K562 (cell line): Measurements from ENCODE around the gene PDE5A. TPM values are rescaled to one million over a fixed set of nuclear protein-coding genes. Genes with fewer than 3 reads are reported as not detected.
A peak's percentile ranks its signal among the peaks of the same experiment; 100 is the strongest.

Source experiments
- ARID1B ChIP-seq: fragments of 450-650 bp; IDR thresholded peaks from 2 replicates; pipeline ENCODE4 v1.6.1; 2016; ENCODE audit warnings: antibody characterized with exemption, mild to moderate bottlenecking, inconsistent platforms
- BCOR ChIP-seq: fragments of 450-650 bp; IDR thresholded peaks from 2 replicates; pipeline ENCODE4 v1.6.1; 2016
- HDAC8 ChIP-seq: fragments of 450-650 bp; IDR thresholded peaks from 2 replicates; pipeline ENCODE4 v1.6.1; 2016; ENCODE audit warnings: mild to moderate bottlenecking, missing genetic modification characterization, moderate library complexity, missing compliant biosample characterization
- HDGF ChIP-seq: fragments of 450-650 bp; IDR thresholded peaks from 2 replicates; pipeline ENCODE4 v1.6.1; 2016
- MYBL2 ChIP-seq, 2 experiments: fragments of 450-650 bp in 1 of 2; sonication (generic) in 1 of 2; formaldehyde crosslinking in 1 of 2; IDR thresholded peaks; 2 replicates each; pipeline versions ENCODE4 v1.6.1 to v1.8.1; 2017 to 2022; ENCODE audit warnings: borderline replicate concordance in 1 of 2, inconsistent platforms in 1 of 2, low read depth in 1 of 2, mild to moderate bottlenecking in 1 of 2, missing genetic modification reagents in 1 of 2, moderate library complexity in 1 of 2
- NRF1 ChIP-seq, 2 experiments: fragments of 450-650 bp; IDR thresholded peaks in 1 of 2; conservative IDR thresholded peaks in 1 of 2; 2 replicates each; pipeline ENCODE4 v1.6.1; 2014; ENCODE audit warnings: mild to moderate bottlenecking in 2 of 2
- PRPF4 ChIP-seq: fragments of 200-400 bp; formaldehyde crosslinking; IDR thresholded peaks from one replicate; pipeline ENCODE4 v1.6.1; 2017; ENCODE audit warnings: low read length, low read depth, mild to moderate bottlenecking; ENCODE audit not compliant: insufficient read depth, poor library complexity, severe bottlenecking
- SMAD1 ChIP-seq: fragments of 150-350 bp; IDR thresholded peaks from 2 replicates; pipeline ENCODE4 v1.6.1; 2014; ENCODE audit warnings: low read length, low read depth; ENCODE audit not compliant: partially characterized antibody
- XRCC3 ChIP-seq: fragments of 450-650 bp; IDR thresholded peaks from 2 replicates; pipeline ENCODE4 v1.6.1; 2017; ENCODE audit warnings: mild to moderate bottlenecking, moderate library complexity
- YY1 ChIP-seq, 3 experiments: IDR thresholded peaks; 2 replicates each; pipeline ENCODE4 v1.6.1; 2011; ENCODE audit warnings: low read length in 2 of 3, mild to moderate bottlenecking in 2 of 3, moderate library complexity in 2 of 3, borderline replicate concordance in 1 of 3, control low read depth in 1 of 3, low read depth in 1 of 3; ENCODE audit not compliant: insufficient read depth in 3 of 3, insufficient replicate concordance in 2 of 3, control insufficient read depth in 1 of 3, insufficient read length in 1 of 3; ENCODE audit errors: extremely low read depth in 1 of 3
- ZNF224 ChIP-seq: sonication (generic); formaldehyde crosslinking; IDR thresholded peaks from 2 replicates; pipeline ENCODE4 v1.8.0; 2022; ENCODE audit warnings: mild to moderate bottlenecking, missing genetic modification reagents
- ZNF639 ChIP-seq, 2 experiments: fragments of 200-800 bp in 1 of 2; sonication (Bioruptor generic) in 1 of 2; sonication (generic) in 1 of 2; formaldehyde crosslinking in 1 of 2; IDR thresholded peaks in 1 of 2; conservative IDR thresholded peaks in 1 of 2; 2 replicates each; pipeline versions ENCODE4 v1.5.0 to v1.6.1; 2016 to 2020; ENCODE audit warnings: missing compliant biosample characterization in 1 of 2, missing genetic modification characterization in 1 of 2, missing genetic modification reagents in 1 of 2
- polyA plus RNA-seq, 8 experiments: library from polyadenylated mRNA; depleted of rRNA in 4 of 8; stranded (reverse) in 5 of 8; unstranded in 3 of 8; fragments of >200 nt; fragmentation: Nextera tagmentation in 2 of 8; fragmentation: Illumina TruSeq in 1 of 8; extraction: Ambion mirVana in 2 of 8; extraction: Trizol in 1 of 8; gene quantifications; 2 replicates each; pipeline versions ENCODE4 v1.2.1 to v1.2.3, GENCODE V29; 2011 to 2014; ENCODE audit warnings: inconsistent platforms in 1 of 8, missing spikeins in 1 of 8
- total RNA-seq, 7 experiments: library from RNA; depleted of rRNA in 6 of 7; stranded (reverse); fragments of >200 nt in 6 of 7; fragmentation: Illumina TruSeq in 2 of 7; extraction: Trizol in 2 of 7; gene quantifications; 2 replicates each; pipeline versions ENCODE4 v1.2.1 to v1.2.3, GENCODE V29; 2011 to 2021; ENCODE audit warnings: low replicate concordance in 1 of 7
- TF ChIP-seq, protein P1 (sequence below): IDR thresholded peaks from 2 replicates; pipeline ENCODE4 v1.6.1; 2011; ENCODE audit warnings: borderline replicate concordance, low read depth, mild to moderate bottlenecking, moderate library complexity, low read length; ENCODE audit not compliant: insufficient read depth, poor library complexity, severe bottlenecking
- TF ChIP-seq, protein P2 (sequence below): fragments of 150-350 bp; conservative IDR thresholded peaks from 2 replicates; pipeline ENCODE4 v1.6.1; 2014; ENCODE audit warnings: low read length
- TF ChIP-seq, protein P3 (sequence below): IDR thresholded peaks from 2 replicates; pipeline ENCODE4 v1.6.1; 2012; ENCODE audit warnings: low read depth, low read length, improper control_type of control experiment, borderline replicate concordance

Gene PDE5A
- total and polyA plus RNA-seq, 9 of the 15 experiments (the other 6 are each of a cell fraction or from before 2014, with no cell fraction given) = 0.07 to 1.9 (median 0.29) TPM

GRCh38 chr4:119627267-119628255 is 1.0 kb downstream of the PDE5A start (continued):
- TF ChIP-seq, protein P1, sequence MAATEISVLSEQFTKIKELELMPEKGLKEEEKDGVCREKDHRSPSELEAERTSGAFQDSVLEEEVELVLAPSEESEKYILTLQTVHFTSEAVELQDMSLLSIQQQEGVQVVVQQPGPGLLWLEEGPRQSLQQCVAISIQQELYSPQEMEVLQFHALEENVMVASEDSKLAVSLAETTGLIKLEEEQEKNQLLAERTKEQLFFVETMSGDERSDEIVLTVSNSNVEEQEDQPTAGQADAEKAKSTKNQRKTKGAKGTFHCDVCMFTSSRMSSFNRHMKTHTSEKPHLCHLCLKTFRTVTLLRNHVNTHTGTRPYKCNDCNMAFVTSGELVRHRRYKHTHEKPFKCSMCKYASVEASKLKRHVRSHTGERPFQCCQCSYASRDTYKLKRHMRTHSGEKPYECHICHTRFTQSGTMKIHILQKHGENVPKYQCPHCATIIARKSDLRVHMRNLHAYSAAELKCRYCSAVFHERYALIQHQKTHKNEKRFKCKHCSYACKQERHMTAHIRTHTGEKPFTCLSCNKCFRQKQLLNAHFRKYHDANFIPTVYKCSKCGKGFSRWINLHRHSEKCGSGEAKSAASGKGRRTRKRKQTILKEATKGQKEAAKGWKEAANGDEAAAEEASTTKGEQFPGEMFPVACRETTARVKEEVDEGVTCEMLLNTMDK = peak; percentile 91
- TF ChIP-seq PRPF4 = no peak
- no peak for TF ChIP-seq ZNF224 (CRISPR knock-in tag)
- TF ChIP-seq ARID1B = no peak
- TF ChIP-seq XRCC3 = no peak
- TF ChIP-seq SMAD1 = no peak
- no peak for TF ChIP-seq MYBL2 (IDR thresholded peaks at IDR 0.05; ENCODE audit: low read depth)
- no peak for TF ChIP-seq MYBL2 (CRISPR knock-in tag; IDR thresholded peaks at IDR 0.05; ENCODE audit: borderline replicate concordance)
- TF ChIP-seq NRF1 (conservative IDR thresholded peaks at IDR 0.05 in 1 of 2, IDR thresholded peaks at IDR 0.05 in 1 of 2) = peak in 1 of 2 experiments; percentile 38; a peak in 1 of 4 replicates
- TF ChIP-seq, protein P2, sequence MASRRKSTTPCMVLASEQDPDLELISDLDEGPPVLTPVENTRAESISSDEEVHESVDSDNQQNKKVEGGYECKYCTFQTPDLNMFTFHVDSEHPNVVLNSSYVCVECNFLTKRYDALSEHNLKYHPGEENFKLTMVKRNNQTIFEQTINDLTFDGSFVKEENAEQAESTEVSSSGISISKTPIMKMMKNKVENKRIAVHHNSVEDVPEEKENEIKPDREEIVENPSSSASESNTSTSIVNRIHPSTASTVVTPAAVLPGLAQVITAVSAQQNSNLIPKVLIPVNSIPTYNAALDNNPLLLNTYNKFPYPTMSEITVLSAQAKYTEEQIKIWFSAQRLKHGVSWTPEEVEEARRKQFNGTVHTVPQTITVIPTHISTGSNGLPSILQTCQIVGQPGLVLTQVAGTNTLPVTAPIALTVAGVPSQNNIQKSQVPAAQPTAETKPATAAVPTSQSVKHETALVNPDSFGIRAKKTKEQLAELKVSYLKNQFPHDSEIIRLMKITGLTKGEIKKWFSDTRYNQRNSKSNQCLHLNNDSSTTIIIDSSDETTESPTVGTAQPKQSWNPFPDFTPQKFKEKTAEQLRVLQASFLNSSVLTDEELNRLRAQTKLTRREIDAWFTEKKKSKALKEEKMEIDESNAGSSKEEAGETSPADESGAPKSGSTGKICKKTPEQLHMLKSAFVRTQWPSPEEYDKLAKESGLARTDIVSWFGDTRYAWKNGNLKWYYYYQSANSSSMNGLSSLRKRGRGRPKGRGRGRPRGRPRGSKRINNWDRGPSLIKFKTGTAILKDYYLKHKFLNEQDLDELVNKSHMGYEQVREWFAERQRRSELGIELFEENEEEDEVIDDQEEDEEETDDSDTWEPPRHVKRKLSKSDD = no peak
- TF ChIP-seq YY1 (IDR thresholded peaks at IDR 0.05; ENCODE audit: borderline replicate concordance in 1 of 3, control insufficient read depth in 1 of 3, extremely low read depth in 1 of 3, insufficient read depth in 3 of 3, insufficient read length in 1 of 3, insufficient replicate concordance in 2 of 3, low read depth in 1 of 3, low read length in 2 of 3) = peak in 1 of 3 experiments; percentile 16
- TF ChIP-seq, protein P3, sequence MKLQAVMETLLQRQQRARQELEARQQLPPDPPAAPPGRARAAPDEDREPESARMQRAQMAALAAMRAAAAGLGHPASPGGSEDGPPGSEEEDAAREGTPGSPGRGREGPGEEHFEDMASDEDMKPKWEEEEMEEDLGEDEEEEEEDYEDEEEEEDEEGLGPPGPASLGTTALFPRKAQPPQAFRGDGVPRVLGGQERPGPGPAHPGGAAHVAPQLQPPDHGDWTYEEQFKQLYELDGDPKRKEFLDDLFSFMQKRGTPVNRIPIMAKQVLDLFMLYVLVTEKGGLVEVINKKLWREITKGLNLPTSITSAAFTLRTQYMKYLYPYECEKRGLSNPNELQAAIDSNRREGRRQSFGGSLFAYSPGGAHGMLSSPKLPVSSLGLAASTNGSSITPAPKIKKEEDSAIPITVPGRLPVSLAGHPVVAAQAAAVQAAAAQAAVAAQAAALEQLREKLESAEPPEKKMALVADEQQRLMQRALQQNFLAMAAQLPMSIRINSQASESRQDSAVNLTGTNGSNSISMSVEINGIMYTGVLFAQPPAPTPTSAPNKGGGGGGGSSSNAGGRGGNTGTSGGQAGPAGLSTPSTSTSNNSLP = no peak
- TF ChIP-seq HDAC8 (tag) = no peak
- TF ChIP-seq HDGF = no peak
- no peak for TF ChIP-seq ZNF639 (CRISPR knock-in tag; conservative IDR thresholded peaks at IDR 0.05 in 1 of 2, IDR thresholded peaks at IDR 0.05 in 1 of 2)
- TF ChIP-seq BCOR = no peak
